Mesenchymal stem cell (in vitro differentiated cells and primary cell): ENCODE data around the gene NUP43.
"Not testable (repeated sequence)": the region's sequence is repeated elsewhere in the genome, so short reads cannot be mapped to it uniquely, and the experiment has no call there.

Experiments
- DNase-seq: peaks from one replicate; pipeline ENCODE4 v3.0.0-alpha.2; 2013
- H2AFZ ChIP-seq: one replicate; pipeline ENCODE4 v1.6.1; 2013; ENCODE audit warnings: low read depth, mild to moderate bottlenecking, control low read depth, inconsistent platforms, low read length, moderate library complexity
- H2AK5ac ChIP-seq: 2 replicates; pipeline ENCODE4 v1.6.1; 2013; ENCODE audit warnings: low read length, moderate library complexity, mild to moderate bottlenecking, inconsistent platforms; ENCODE audit not compliant: severe bottlenecking
- H2BK120ac ChIP-seq: one replicate; pipeline ENCODE4 v1.6.1; 2013; ENCODE audit warnings: low read depth, mild to moderate bottlenecking, inconsistent platforms, low read length, moderate library complexity
- H2BK12ac ChIP-seq, 2 experiments: one replicate each; pipeline ENCODE4 v1.6.1; 2013; ENCODE audit warnings: inconsistent platforms in 2 of 2, low read length in 2 of 2, mild to moderate bottlenecking in 2 of 2, moderate library complexity in 2 of 2, control low read depth in 1 of 2
- H2BK15ac ChIP-seq: one replicate; pipeline ENCODE4 v1.6.1; 2013; ENCODE audit warnings: mild to moderate bottlenecking, low read depth, inconsistent platforms; ENCODE audit not compliant: poor library complexity, severe bottlenecking
- H2BK5ac ChIP-seq: 2 replicates; pipeline ENCODE4 v1.6.1; 2013; ENCODE audit warnings: low read depth, mild to moderate bottlenecking, low read length, control low read depth, inconsistent platforms; ENCODE audit not compliant: poor library complexity, severe bottlenecking
- H3K14ac ChIP-seq, 2 experiments: one replicate each; pipeline ENCODE4 v1.6.1; 2013; ENCODE audit warnings: inconsistent platforms in 2 of 2, low read length in 2 of 2, control low read depth in 1 of 2, mild to moderate bottlenecking in 1 of 2, moderate library complexity in 1 of 2
- H3K18ac ChIP-seq, 2 experiments: one replicate each; pipeline ENCODE4 v1.6.1; 2013; ENCODE audit warnings: inconsistent platforms in 2 of 2, low read length in 2 of 2, control low read depth in 1 of 2, low read depth in 1 of 2, mild to moderate bottlenecking in 1 of 2
- H3K23ac ChIP-seq, 2 experiments: one replicate each; pipeline ENCODE4 v1.6.1; 2013; ENCODE audit warnings: inconsistent platforms in 2 of 2, low read length in 2 of 2, mild to moderate bottlenecking in 2 of 2, moderate library complexity in 2 of 2, control low read depth in 1 of 2
- H3K27ac ChIP-seq: 2 replicates; pipeline ENCODE4 v1.5.1; 2013; ENCODE audit warnings: mild to moderate bottlenecking, moderate library complexity, low read length, control low read depth, inconsistent platforms; ENCODE audit not compliant: poor library complexity, severe bottlenecking
- H3K27me3 ChIP-seq, 2 experiments: 2 replicates each; pipeline versions ENCODE4 v1.6.1 to v1.7.0; 2013; ENCODE audit warnings: low read length in 2 of 2, mild to moderate bottlenecking in 2 of 2, moderate library complexity in 2 of 2, control low read depth in 1 of 2, inconsistent platforms in 1 of 2; ENCODE audit not compliant: control insufficient read depth in 1 of 2, insufficient read depth in 1 of 2
- H3K36me3 ChIP-seq, 2 experiments: 2 replicates each; pipeline versions ENCODE4 v1.6.1 to v1.7.0; 2013; ENCODE audit warnings: low read length in 2 of 2, control low read depth in 1 of 2, inconsistent platforms in 1 of 2, low read depth in 1 of 2, mild to moderate bottlenecking in 1 of 2; ENCODE audit not compliant: insufficient read depth in 2 of 2, control insufficient read depth in 1 of 2
- H3K4ac ChIP-seq, 2 experiments: one replicate each; pipeline ENCODE4 v1.6.1; 2013; ENCODE audit warnings: inconsistent platforms in 2 of 2, low read length in 2 of 2, mild to moderate bottlenecking in 2 of 2, moderate library complexity in 2 of 2, control low read depth in 1 of 2, low read depth in 1 of 2
- H3K4me1 ChIP-seq: 2 replicates; pipeline ENCODE4 v1.6.1; 2013; ENCODE audit warnings: low read depth, low read length, control low read depth; ENCODE audit not compliant: control insufficient read depth, insufficient read depth
- H3K4me2 ChIP-seq: 2 replicates; pipeline ENCODE4 v1.6.1; 2013; ENCODE audit warnings: low read length, mild to moderate bottlenecking, inconsistent platforms; ENCODE audit not compliant: poor library complexity, severe bottlenecking
- H3K4me3 ChIP-seq, 2 experiments: 2 replicates each; pipeline versions ENCODE4 v1.5.1 to v1.7.0; 2013; ENCODE audit warnings: low read length in 2 of 2, mild to moderate bottlenecking in 2 of 2, control low read depth in 1 of 2, low read depth in 1 of 2; ENCODE audit not compliant: insufficient read depth in 1 of 2
- H3K79me1 ChIP-seq: replicated peaks from 2 replicates; pipeline ENCODE4 v1.6.1; 2013; ENCODE audit warnings: mild to moderate bottlenecking, control low read depth, low read length, inconsistent platforms; ENCODE audit not compliant: poor library complexity, severe bottlenecking
- H3K9ac ChIP-seq: 2 replicates; pipeline ENCODE4 v1.7.0; 2013; ENCODE audit warnings: mild to moderate bottlenecking, low read length, moderate library complexity
- H3K9me3 ChIP-seq: 2 replicates; pipeline ENCODE4 v1.7.0; 2013; ENCODE audit warnings: mild to moderate bottlenecking, low read length; ENCODE audit not compliant: control insufficient read depth
- H4K8ac ChIP-seq: one replicate; pipeline ENCODE4 v1.6.1; 2013; ENCODE audit warnings: inconsistent platforms, mild to moderate bottlenecking, low read length, moderate library complexity
- H4K91ac ChIP-seq: one replicate; pipeline ENCODE4 v1.6.1; 2013; ENCODE audit warnings: mild to moderate bottlenecking, low read length, inconsistent platforms
- WGBS: methylation state at CpG from one replicate; pipeline ENCODE4 v1.1.7; 2013; ENCODE audit warnings: mixed read lengths; 5-methylcytosine and 5-hydroxymethylcytosine counted together

Gene NUP43

DNA sequence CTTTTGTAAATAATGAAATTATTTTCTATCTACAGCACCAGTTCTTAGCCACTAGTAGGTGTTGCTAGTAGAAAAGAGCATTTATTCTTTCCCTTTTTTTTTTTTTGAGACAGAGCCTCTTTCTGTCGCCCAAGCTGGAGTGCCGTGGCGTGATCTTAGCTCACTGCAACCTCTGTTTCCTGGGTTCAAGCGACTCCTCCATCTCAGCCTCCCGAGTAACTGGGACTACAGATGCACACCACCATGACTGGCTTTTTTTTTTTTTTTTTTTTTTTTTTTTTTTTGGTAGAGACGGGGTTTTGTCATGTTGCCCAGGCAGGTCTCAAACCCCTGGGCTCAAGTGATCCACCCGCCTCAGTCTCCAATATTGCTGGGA, 9.9 kb upstream of the NUP43 start:
- Histone ChIP-seq H2BK12ac (no peak overlapping the region), H3K36me3 (peaks cover 0 to 10% of the 10 kb centered on the region in 2 experiments), H3K27ac (no peak overlapping the region), H3K4me3 (no peak overlapping the region), H3K14ac (no peak overlapping the region), H3K4ac (no peak overlapping the region), H2BK15ac (no peak overlapping the region), H2AK5ac (no peak overlapping the region), H3K79me1 (peaks cover 4% of the 10 kb centered on the region), H2AFZ (no peak overlapping the region), H3K4me2 (no peak overlapping the region), H2BK120ac (no peak overlapping the region), H3K18ac (no peak overlapping the region), H3K23ac (no peak overlapping the region), H3K9me3 (no peaks in the 10 kb centered on the region), H4K91ac (no peak overlapping the region), H3K27me3 (no peaks in the 10 kb centered on the region), H4K8ac (no peak overlapping the region), H2BK5ac (no peak overlapping the region), H3K4me1 (peaks cover 4% of the 10 kb centered on the region), H3K9ac (no peak overlapping the region)
- 100% methylated on average over 3 of the region's 7 CpGs for WGBS
- no peak for DNase-seq

DNA sequence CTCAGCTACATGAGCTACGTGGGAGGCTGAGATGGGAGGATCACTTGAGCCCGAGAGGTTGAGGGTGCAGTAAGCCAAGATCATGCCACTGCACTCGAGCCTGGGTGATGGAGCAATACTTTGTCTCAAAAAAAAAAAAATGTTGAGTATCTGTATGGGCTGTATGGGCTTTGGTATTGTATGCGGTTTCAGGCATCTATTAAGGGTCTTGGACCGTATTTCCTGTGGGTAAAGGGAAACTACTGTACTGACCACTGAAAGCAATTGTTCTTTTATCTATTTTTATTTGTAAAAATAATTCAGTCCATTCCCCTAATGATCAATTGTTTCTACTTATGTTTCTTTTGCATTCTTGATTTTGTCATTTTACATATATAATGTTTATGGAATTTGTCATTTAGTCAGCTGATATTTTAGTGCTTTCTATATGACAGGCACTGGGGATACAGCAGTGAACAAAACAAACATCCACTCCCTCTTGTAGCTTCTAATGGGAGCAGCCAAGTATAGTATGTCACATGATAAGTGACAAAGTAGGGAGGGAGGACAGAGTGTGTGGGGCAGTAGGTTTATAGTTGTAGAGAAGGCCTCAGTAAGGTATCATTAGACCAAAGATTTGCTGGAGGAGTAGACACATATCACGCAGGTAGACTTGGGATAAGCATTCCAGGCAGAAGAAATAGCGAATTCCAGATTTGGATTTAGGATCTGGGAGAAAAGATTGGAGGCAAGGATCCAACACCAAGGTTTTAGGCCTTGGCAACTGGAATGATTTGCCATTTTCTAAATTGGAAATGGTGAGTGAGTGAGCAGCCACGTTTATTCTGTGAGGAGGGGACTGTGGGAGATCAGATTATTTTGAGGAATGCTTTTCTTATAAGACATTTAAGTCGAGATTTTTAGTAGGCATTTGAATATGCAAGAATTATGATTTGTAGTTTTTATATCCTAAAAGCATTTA, 9.3 kb upstream of the NUP43 start:
- Histone ChIP-seq H3K27ac (no peak overlapping the region), H3K4me1 (peaks cover 7% of the 10 kb centered on the region), H3K23ac (no peak overlapping the region), H2BK15ac (no peak overlapping the region), H3K18ac (no peak overlapping the region), H3K4me3 (no peak overlapping the region), H2BK120ac (no peak overlapping the region), H3K27me3 (no peaks in the 10 kb centered on the region), H2BK5ac (no peak overlapping the region), H3K4ac (no peak overlapping the region), H3K9me3 (no peaks in the 10 kb centered on the region), H4K8ac (no peak overlapping the region), H3K4me2 (no peak overlapping the region), H3K14ac (no peak overlapping the region), H2AFZ (no peak overlapping the region), H2AK5ac (no peak overlapping the region), H3K36me3 (peaks cover 0 to 10% of the 10 kb centered on the region in 2 experiments), H3K79me1 (peaks cover 4% of the 10 kb centered on the region), H4K91ac (peak overlapping the region; percentile 27), H2BK12ac (no peak overlapping the region), H3K9ac (no peak overlapping the region)
- no peak for DNase-seq
- over 99% methylated on average over 8 of the region's 9 CpGs for WGBS

DNA sequence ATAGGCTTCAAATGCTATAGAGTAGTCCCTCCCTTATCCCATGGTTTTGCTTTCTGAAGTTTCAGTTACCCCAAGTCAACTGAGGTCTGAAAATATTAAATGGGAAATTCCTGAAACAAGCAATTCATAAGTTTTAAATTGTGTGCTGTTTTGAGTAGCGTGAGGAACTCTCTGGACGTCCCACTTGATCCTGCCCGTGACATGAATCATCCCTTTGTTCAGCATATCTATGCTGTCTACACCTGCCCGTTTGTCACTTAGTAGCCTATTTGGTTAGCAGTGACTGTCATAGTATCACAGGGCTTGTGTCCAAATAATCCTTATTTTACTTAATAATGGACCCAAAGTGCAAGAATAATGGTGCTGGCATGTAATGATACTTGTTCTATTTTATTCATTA, 8.2 kb upstream of the NUP43 start:
- H2BK5ac ChIP-seq, result no peak overlapping the region
- no peak overlapping the region for H3K4me2 ChIP-seq
- no peak overlapping the region for H3K27ac ChIP-seq
- peaks cover 0 to under 1% of the 10 kb centered on the region in 2 experiments for H3K36me3 ChIP-seq
- H3K18ac ChIP-seq, result no peak overlapping the region
- no peaks in the 10 kb centered on the region for H3K27me3 ChIP-seq
- no peak overlapping the region for H3K4ac ChIP-seq
- H4K8ac ChIP-seq, result no peak overlapping the region
- no peak overlapping the region for H4K91ac ChIP-seq
- no peak overlapping the region for H2BK15ac ChIP-seq
- H3K4me1 ChIP-seq, result peaks cover 7% of the 10 kb centered on the region
- H3K9me3 ChIP-seq, result no peaks in the 10 kb centered on the region
- DNase-seq, result no peak
- no peak overlapping the region for H3K4me3 ChIP-seq
- WGBS, result 100% methylated on average over 3 of the region's 4 CpGs
- peaks cover 1% of the 10 kb centered on the region for H3K79me1 ChIP-seq
- H2AK5ac ChIP-seq, result no peak overlapping the region
- no peak overlapping the region for H2AFZ ChIP-seq
- H2BK12ac ChIP-seq, result no peak overlapping the region
- no peak overlapping the region for H3K9ac ChIP-seq
- no peak overlapping the region for H3K23ac ChIP-seq
- H2BK120ac ChIP-seq, result no peak overlapping the region
- H3K14ac ChIP-seq, result no peak overlapping the region

DNA sequence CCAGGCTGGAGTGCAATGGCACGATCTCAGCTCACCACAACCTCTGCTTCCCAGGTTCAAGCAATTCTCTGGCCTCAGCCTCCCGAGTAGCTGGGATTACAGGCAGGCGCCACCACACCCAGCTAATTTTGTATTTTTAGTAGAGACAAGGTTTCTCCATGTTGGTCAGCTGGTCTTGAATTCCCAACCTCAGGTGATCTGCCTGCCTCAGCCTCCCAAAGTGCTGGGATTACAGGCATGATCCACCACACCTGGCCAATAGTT, 7.0 kb upstream of the NUP43 start:
- not testable (repeated sequence) for H3K27me3 ChIP-seq
- WGBS, result 92% methylated on average over 3 of the region's 3 CpGs

More for the DNA sequence above, 7.0 kb upstream of the NUP43 start:
- H3K23ac ChIP-seq, H3K9ac ChIP-seq, H3K36me3 ChIP-seq, H3K4me3 ChIP-seq, H3K14ac ChIP-seq, H2BK120ac ChIP-seq, H3K27ac ChIP-seq, H3K79me1 ChIP-seq, H2AK5ac ChIP-seq, H2BK12ac ChIP-seq, H3K18ac ChIP-seq, H2AFZ ChIP-seq, H3K4me1 ChIP-seq, H2BK5ac ChIP-seq, H2BK15ac ChIP-seq, H4K91ac ChIP-seq, H4K8ac ChIP-seq, DNase-seq, H3K4ac ChIP-seq, H3K9me3 ChIP-seq, H3K4me2 ChIP-seq: not testable (repeated sequence)
